ENCODE data around the gene HBG2. TPM values are rescaled to one million over a fixed set of nuclear protein-coding genes. Genes with fewer than 3 reads are reported as not detected.

The HBG2 gene
- total and polyA plus RNA-seq, 4 donors = 0.31 to 13,246 (median 4.6) TPM

DNA sequence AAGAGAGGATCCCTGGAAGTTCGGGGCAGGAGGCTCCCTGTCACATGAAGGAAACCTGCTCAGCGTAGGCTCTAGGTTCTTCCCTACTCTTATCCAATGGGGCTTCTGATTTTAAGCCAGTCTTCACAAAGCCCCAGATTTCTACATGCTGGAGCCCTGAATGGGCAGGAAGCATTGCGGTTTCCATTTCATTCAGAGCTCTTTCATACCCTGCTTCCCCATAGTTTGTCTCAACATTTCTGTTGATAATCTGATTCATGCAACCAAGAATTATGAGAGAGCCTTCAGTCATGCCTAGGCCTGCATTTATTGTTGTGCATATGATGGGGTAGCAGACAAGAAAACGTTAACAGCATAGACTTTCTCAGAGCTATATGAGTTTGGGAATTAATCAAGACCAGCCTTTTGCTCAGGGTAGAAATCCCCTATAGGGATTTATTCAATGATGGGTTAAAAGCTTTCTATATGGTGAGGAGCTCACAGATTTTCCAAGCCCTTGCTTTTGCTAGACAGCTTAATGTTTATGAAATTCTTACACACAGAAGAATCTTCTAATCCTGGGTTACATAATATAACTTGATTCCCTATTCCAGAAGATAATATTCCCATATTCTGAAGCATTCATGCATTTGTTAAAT, 31.2 kb upstream of the HBG2 start:
- 81 to 84% methylated on average over 4 of the region's 4 CpGs for WGBS, 2 donors
- Histone ChIP-seq H3K27me3 (ENCODE audit: control insufficient read depth in 3 of 3, insufficient read depth in 3 of 3, low read length in 2 of 3) (no peaks in the 10 kb centered on the region), H3K27ac (ENCODE audit: low read depth in 1 of 2, low read length in 1 of 2) (no peak overlapping the region), H3K4me1 (ENCODE audit: control insufficient read depth in 5 of 5, insufficient read depth in 5 of 5, low read length in 5 of 5) (no peaks in the 10 kb centered on the region), H3K9me3 (ENCODE audit: control insufficient read depth in 4 of 4, insufficient read depth in 3 of 4, low read length in 3 of 4) (no peaks in the 10 kb centered on the region), H3K4me3 (no peak overlapping the region), H3K9ac (ENCODE audit: insufficient read depth in 1 of 2, low read length in 2 of 2) (no peak overlapping the region), H3K36me3 (ENCODE audit: control insufficient read depth in 4 of 4, insufficient read depth in 4 of 4, low read length in 4 of 4) (no peaks in the 10 kb centered on the region)
- DNase-seq = no peak
- no peak for ATAC-seq (ENCODE audit: insufficient read depth, low FRiP score)
- TF ChIP-seq, protein P1, sequence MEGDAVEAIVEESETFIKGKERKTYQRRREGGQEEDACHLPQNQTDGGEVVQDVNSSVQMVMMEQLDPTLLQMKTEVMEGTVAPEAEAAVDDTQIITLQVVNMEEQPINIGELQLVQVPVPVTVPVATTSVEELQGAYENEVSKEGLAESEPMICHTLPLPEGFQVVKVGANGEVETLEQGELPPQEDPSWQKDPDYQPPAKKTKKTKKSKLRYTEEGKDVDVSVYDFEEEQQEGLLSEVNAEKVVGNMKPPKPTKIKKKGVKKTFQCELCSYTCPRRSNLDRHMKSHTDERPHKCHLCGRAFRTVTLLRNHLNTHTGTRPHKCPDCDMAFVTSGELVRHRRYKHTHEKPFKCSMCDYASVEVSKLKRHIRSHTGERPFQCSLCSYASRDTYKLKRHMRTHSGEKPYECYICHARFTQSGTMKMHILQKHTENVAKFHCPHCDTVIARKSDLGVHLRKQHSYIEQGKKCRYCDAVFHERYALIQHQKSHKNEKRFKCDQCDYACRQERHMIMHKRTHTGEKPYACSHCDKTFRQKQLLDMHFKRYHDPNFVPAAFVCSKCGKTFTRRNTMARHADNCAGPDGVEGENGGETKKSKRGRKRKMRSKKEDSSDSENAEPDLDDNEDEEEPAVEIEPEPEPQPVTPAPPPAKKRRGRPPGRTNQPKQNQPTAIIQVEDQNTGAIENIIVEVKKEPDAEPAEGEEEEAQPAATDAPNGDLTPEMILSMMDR (IDR thresholded peaks at IDR 0.05; ENCODE audit: control extremely low read depth, extremely low read depth) = no peak

DNA sequence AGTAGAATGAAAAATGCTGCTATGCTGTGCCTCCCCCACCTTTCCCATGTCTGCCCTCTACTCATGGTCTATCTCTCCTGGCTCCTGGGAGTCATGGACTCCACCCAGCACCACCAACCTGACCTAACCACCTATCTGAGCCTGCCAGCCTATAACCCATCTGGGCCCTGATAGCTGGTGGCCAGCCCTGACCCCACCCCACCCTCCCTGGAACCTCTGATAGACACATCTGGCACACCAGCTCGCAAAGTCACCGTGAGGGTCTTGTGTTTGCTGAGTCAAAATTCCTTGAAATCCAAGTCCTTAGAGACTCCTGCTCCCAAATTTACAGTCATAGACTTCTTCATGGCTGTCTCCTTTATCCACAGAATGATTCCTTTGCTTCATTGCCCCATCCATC, 30.1 kb upstream of the HBG2 start:
- no peaks in the 10 kb centered on the region for H3K27me3 ChIP-seq (ENCODE audit: control insufficient read depth in 3 of 3, insufficient read depth in 3 of 3, low read length in 2 of 3)
- DNase-seq = peak in 1 of 3 donors; percentile 13
- H3K9me3 ChIP-seq (ENCODE audit: control insufficient read depth in 4 of 4, insufficient read depth in 3 of 4, low read length in 3 of 4) = no peaks in the 10 kb centered on the region
- ATAC-seq (ENCODE audit: insufficient read depth, low FRiP score) = no peak
- no peaks in the 10 kb centered on the region for H3K4me1 ChIP-seq (ENCODE audit: control insufficient read depth in 5 of 5, insufficient read depth in 5 of 5, low read length in 5 of 5)
- WGBS, 2 donors = 82 to 91% methylated on average over 2 of the region's 2 CpGs
- no peak overlapping the region for H3K4me3 ChIP-seq
- H3K36me3 ChIP-seq (ENCODE audit: control insufficient read depth in 4 of 4, insufficient read depth in 4 of 4, low read length in 4 of 4) = no peaks in the 10 kb centered on the region
- H3K27ac ChIP-seq (ENCODE audit: low read depth in 1 of 2, low read length in 1 of 2) = no peak overlapping the region
- H3K9ac ChIP-seq (ENCODE audit: insufficient read depth in 1 of 2, low read length in 2 of 2) = no peak overlapping the region
- TF ChIP-seq, protein P1 (IDR thresholded peaks at IDR 0.05; ENCODE audit: control extremely low read depth, extremely low read depth) = no peak

DNA sequence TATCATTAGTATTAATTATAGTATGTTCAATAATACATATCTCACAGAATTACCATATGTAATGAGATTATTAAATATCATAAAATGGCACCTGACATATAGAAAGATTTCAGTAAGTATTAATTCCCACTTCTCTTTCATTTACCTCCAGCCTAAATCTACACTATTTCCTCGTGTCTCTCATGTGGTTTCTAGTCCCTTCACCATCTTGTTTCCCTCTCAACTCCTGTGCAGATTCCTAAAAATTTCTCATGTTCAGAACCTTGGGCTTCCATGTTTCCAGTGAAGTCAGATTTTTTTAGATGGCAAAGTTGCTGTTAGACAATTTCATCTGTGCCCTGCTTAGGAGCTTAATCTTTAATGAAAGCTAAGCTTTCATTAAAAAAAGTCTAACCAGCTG, 29.3 kb upstream of the HBG2 start:
- Histone ChIP-seq H3K27ac (ENCODE audit: low read depth in 1 of 2, low read length in 1 of 2) (no peak overlapping the region), H3K9ac (ENCODE audit: insufficient read depth in 1 of 2, low read length in 2 of 2) (no peak overlapping the region), H3K9me3 (ENCODE audit: control insufficient read depth in 4 of 4, insufficient read depth in 3 of 4, low read length in 3 of 4) (no peaks in the 10 kb centered on the region), H3K4me1 (ENCODE audit: control insufficient read depth in 5 of 5, insufficient read depth in 5 of 5, low read length in 5 of 5) (no peaks in the 10 kb centered on the region), H3K36me3 (ENCODE audit: control insufficient read depth in 4 of 4, insufficient read depth in 4 of 4, low read length in 4 of 4) (no peaks in the 10 kb centered on the region), H3K4me3 (no peak overlapping the region), H3K27me3 (ENCODE audit: control insufficient read depth in 3 of 3, insufficient read depth in 3 of 3, low read length in 2 of 3) (no peaks in the 10 kb centered on the region)
- TF ChIP-seq, protein P1 (IDR thresholded peaks at IDR 0.05; ENCODE audit: control extremely low read depth, extremely low read depth) = no peak
- ATAC-seq (ENCODE audit: insufficient read depth, low FRiP score) (no peak), DNase-seq (no peak)
- 71 to 89% methylated on average over 1 of the region's 1 CpG for WGBS, 2 donors

DNA sequence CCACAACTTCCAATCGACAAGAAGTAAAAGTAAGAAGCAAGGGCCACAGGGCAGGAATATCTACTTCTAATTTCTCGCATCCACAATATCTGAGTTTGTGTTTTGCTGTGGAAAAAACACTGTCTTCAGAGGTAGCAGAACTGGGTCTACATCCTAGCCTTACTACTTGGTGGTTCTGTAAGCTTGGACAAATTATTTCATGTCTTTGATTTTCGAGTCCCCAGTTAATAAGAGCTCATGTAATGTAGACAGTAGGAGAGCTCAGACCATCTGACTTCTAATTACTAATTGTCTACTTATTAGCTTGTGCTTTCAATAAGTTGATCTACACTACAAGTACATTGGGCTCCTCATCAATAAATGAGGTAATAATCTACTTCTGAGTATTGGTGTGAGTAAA, 28.5 kb upstream of the HBG2 start:
- Histone ChIP-seq H3K27me3 (ENCODE audit: control insufficient read depth in 3 of 3, insufficient read depth in 3 of 3, low read length in 2 of 3) (no peaks in the 10 kb centered on the region), H3K27ac (ENCODE audit: low read depth in 1 of 2, low read length in 1 of 2) (no peak overlapping the region), H3K9ac (ENCODE audit: insufficient read depth in 1 of 2, low read length in 2 of 2) (no peak overlapping the region), H3K4me1 (ENCODE audit: control insufficient read depth in 5 of 5, insufficient read depth in 5 of 5, low read length in 5 of 5) (no peaks in the 10 kb centered on the region), H3K4me3 (no peak overlapping the region), H3K36me3 (ENCODE audit: control insufficient read depth in 4 of 4, insufficient read depth in 4 of 4, low read length in 4 of 4) (no peaks in the 10 kb centered on the region), H3K9me3 (ENCODE audit: control insufficient read depth in 4 of 4, insufficient read depth in 3 of 4, low read length in 3 of 4) (no peaks in the 10 kb centered on the region)
- ATAC-seq (ENCODE audit: insufficient read depth, low FRiP score) = no peak
- TF ChIP-seq, protein P1 (IDR thresholded peaks at IDR 0.05; ENCODE audit: control extremely low read depth, extremely low read depth) = no peak
- 80 to 89% methylated on average over 3 of the region's 3 CpGs for WGBS, 2 donors
- DNase-seq = no peak

Measured in lung (tissue), 12 donors.